K562 (cell line): ENCODE measurements around the gene RAB17. TPM values are rescaled to one million over a fixed set of nuclear protein-coding genes. Genes with fewer than 3 reads are reported as not detected.

Source experiments
- ATAC-seq: fragments of 200-7000 bp; cut with Tn5 transposase; 3 replicates; pipeline ENCODE4 v1.9.1; 2020; ENCODE audit warnings: moderate library complexity
- BruUV-seq: library from RNA; stranded (reverse); fragments of 400-500 nt; replicated peaks from 2 replicates; lab custom pipeline; 2021; lab: Mats Ljungman, UMichigan
- CTCF ChIA-PET: fragments of 300-600 bp; formaldehyde crosslinking; extraction: SDS; loops from one replicate; lab custom pipeline; 2021; ENCODE audit warnings: low intra/inter-chr PET ratio; lab: Yijun Ruan, JAX
- POLR2A ChIA-PET: fragments of 300-600, 350-650 bp; sonication (Branson Sonifier 250); formaldehyde crosslinking; extraction: SDS; loops from one replicate; lab custom pipeline; 2021; ENCODE audit warnings: antibody characterized with exemption, inconsistent platforms; lab: Yijun Ruan, JAX
- DNase-seq, 4 experiments: peaks; one replicate each; pipeline versions ENCODE4 v3.0.0 to v3.0.0-alpha.2; 2011 to 2018; ENCODE audit warnings: low spot score in 3 of 4, mixed read lengths in 3 of 4; ENCODE audit errors: extremely low read depth in 1 of 4
- FAIRE-seq: peaks from 2 replicates; lab custom pipeline; 2011; peaks lifted over from hg19 to GRCh38; lab: Jason Lieb, UNC
- H2AFZ ChIP-seq: 2 replicates; pipeline ENCODE4 v1.6.0; 2011; ENCODE audit warnings: low read depth, low read length, control low read depth, inconsistent platforms
- H3K27ac ChIP-seq: fragments of 200-600 bp; 3 replicates; pipeline ENCODE4 v1.8.0; 2011; ENCODE audit warnings: low read depth, mild to moderate bottlenecking, control low read depth, inconsistent platforms, low read length, moderate library complexity, mixed read lengths; ENCODE audit errors: extremely low read depth
- H3K27me3 ChIP-seq, 2 experiments: fragments of 300-600 bp in 1 of 2; 2 replicates in 1 of 2; 3 replicates in 1 of 2; pipeline versions ENCODE4 v1.6.0 to v1.8.0; 2011; ENCODE audit warnings: inconsistent platforms in 2 of 2, low read length in 2 of 2, mild to moderate bottlenecking in 1 of 2, mixed read lengths in 1 of 2, moderate library complexity in 1 of 2; ENCODE audit not compliant: control insufficient read depth in 2 of 2, insufficient read depth in 2 of 2
- H3K36me3 ChIP-seq: fragments of 300-600 bp; 3 replicates; pipeline ENCODE4 v1.8.0; 2011; ENCODE audit warnings: mild to moderate bottlenecking, low read length, inconsistent platforms; ENCODE audit not compliant: control insufficient read depth, insufficient read depth
- H3K4me1 ChIP-seq, 2 experiments: fragments of 200-600 bp in 1 of 2; replicated peaks in 1 of 2; 2 replicates in 1 of 2; 3 replicates in 1 of 2; pipeline versions ENCODE4 v1.5.1 to v1.8.0; 2011; ENCODE audit warnings: inconsistent platforms in 2 of 2, low read length in 2 of 2, mild to moderate bottlenecking in 1 of 2, mixed read lengths in 1 of 2, moderate library complexity in 1 of 2; ENCODE audit not compliant: control insufficient read depth in 2 of 2, insufficient read depth in 2 of 2
- H3K4me2 ChIP-seq: 2 replicates; pipeline ENCODE4 v1.6.1; 2011; ENCODE audit warnings: low read length, control low read depth, inconsistent platforms, mixed read lengths; ENCODE audit not compliant: insufficient read depth
- H3K4me3 ChIP-seq: fragments of 200-600 bp; sonication (generic), shearing (Covaris generic); 2 replicates; pipeline ENCODE4 v1.5.1; 2016; ENCODE audit warnings: control low read depth, inconsistent platforms
- H3K79me2 ChIP-seq: fragments of 200-600 bp; 3 replicates; pipeline ENCODE4 v1.8.0; 2011; ENCODE audit warnings: low read length, inconsistent platforms; ENCODE audit not compliant: control insufficient read depth, insufficient read depth
- H3K9ac ChIP-seq, 2 experiments: 2 replicates each; pipeline versions ENCODE4 v1.6.0 to v1.6.1; 2011; ENCODE audit warnings: low read depth in 2 of 2, low read length in 2 of 2, control low read depth in 1 of 2, inconsistent platforms in 1 of 2, mild to moderate bottlenecking in 1 of 2, mixed read lengths in 1 of 2; ENCODE audit not compliant: insufficient read depth in 1 of 2
- H3K9me1 ChIP-seq: one replicate; pipeline ENCODE4 v1.6.0; 2011; ENCODE audit warnings: inconsistent platforms, mild to moderate bottlenecking, low read length, moderate library complexity; ENCODE audit not compliant: control insufficient read depth, insufficient read depth
- H3K9me3 ChIP-seq: replicated peaks from 2 replicates; pipeline ENCODE4 v1.5.1; 2011; ENCODE audit warnings: low read depth, low read length, inconsistent platforms; ENCODE audit not compliant: control insufficient read depth, insufficient read depth
- H4K20me1 ChIP-seq: replicated peaks from 2 replicates; pipeline ENCODE4 v1.6.1; 2011; ENCODE audit warnings: low read length, inconsistent platforms, mixed read lengths; ENCODE audit not compliant: control insufficient read depth, insufficient read depth
- CBX5 ChIP-seq: IDR thresholded peaks from 2 replicates; pipeline ENCODE4 v1.6.1; 2014; ENCODE audit warnings: low read depth, borderline replicate concordance
- CEBPG ChIP-seq, 3 experiments: fragments of 200-800 bp in 1 of 3; sonication (Bioruptor generic) in 1 of 3; sonication (generic) in 1 of 3; formaldehyde crosslinking in 1 of 3; IDR thresholded peaks in 2 of 3; conservative IDR thresholded peaks in 1 of 3; 2 replicates each; pipeline versions ENCODE4 v1.6.1 to v1.8.0; 2016 to 2022; ENCODE audit warnings: missing compliant biosample characterization in 2 of 3, missing genetic modification characterization in 2 of 3, mild to moderate bottlenecking in 1 of 3, missing genetic modification reagents in 1 of 3
- COPS2 ChIP-seq: fragments of 450-650 bp; conservative IDR thresholded peaks from 2 replicates; pipeline ENCODE4 v1.6.1; 2016; ENCODE audit warnings: mild to moderate bottlenecking, moderate library complexity
- NEUROD1 ChIP-seq: fragments of 150-350 bp; IDR thresholded peaks from 2 replicates; pipeline ENCODE4 v1.6.1; 2014; ENCODE audit warnings: borderline replicate concordance, low read length, low read depth; ENCODE audit not compliant: partially characterized antibody
- RHOXF2B ChIP-seq: fragments of 250-450 bp; sonication (Bioruptor Pico); conservative IDR thresholded peaks from 2 replicates; pipeline ENCODE4 v1.5.1; 2021
- ZNF263 ChIP-seq: sonication (generic); formaldehyde crosslinking; IDR thresholded peaks from 2 replicates; pipeline ENCODE4 v1.8.0; 2022; ENCODE audit warnings: mild to moderate bottlenecking, missing genetic modification reagents, borderline replicate concordance
- ZSCAN29 ChIP-seq: fragments of 450-650 bp; IDR thresholded peaks from 2 replicates; pipeline ENCODE4 v1.6.1; 2017
- WGBS: fragments of 100-300 bp; shearing (Covaris generic); methylation state at CpG from one replicate; pipeline ENCODE4 v1.1.6; 2016; ENCODE audit warnings: low coverage, mixed read lengths; ENCODE audit not compliant: insufficient coverage; ENCODE audit errors: missing lambda C conversion rate; 5-methylcytosine and 5-hydroxymethylcytosine counted together
- in situ Hi-C: fragments of 300-500 bp; cut with MboI; formaldehyde crosslinking; loops from 4 replicates; pipeline ENCODE4 v1.15.0; 2018; ENCODE audit warnings: inconsistent platforms, mixed read lengths
- intact Hi-C: fragments of 100-400 bp; cut with micrococcal nuclease; formaldehyde crosslinking; loops from 2 replicates; pipeline ENCODE4 v1.14.2; 2022
- polyA plus RNA-seq, 8 experiments: library from polyadenylated mRNA; depleted of rRNA in 4 of 8; stranded (reverse) in 5 of 8; unstranded in 3 of 8; fragments of >200 nt; fragmentation: Nextera tagmentation in 2 of 8; fragmentation: Illumina TruSeq in 1 of 8; extraction: Ambion mirVana in 2 of 8; extraction: Trizol in 1 of 8; gene quantifications; 2 replicates each; pipeline versions ENCODE4 v1.2.1 to v1.2.3, GENCODE V29; 2011 to 2014; ENCODE audit warnings: inconsistent platforms in 1 of 8, missing spikeins in 1 of 8
- total RNA-seq, 7 experiments: library from RNA; depleted of rRNA in 6 of 7; stranded (reverse); fragments of >200 nt in 6 of 7; fragmentation: Illumina TruSeq in 2 of 7; extraction: Trizol in 2 of 7; gene quantifications; 2 replicates each; pipeline versions ENCODE4 v1.2.1 to v1.2.3, GENCODE V29; 2011 to 2021; ENCODE audit warnings: low replicate concordance in 1 of 7
- TF ChIP-seq, protein P1 (sequence below): fragments of 150-350 bp; IDR thresholded peaks from 2 replicates; pipeline ENCODE4 v1.6.1; 2014; ENCODE audit warnings: low read depth, mild to moderate bottlenecking, low read length, borderline replicate concordance

The RAB17 gene
- total and polyA plus RNA-seq, 9 of the 15 experiments (the other 6 are each of a cell fraction or from before 2014, with no cell fraction given) = 0.13 TPM; not detected in 8

DNA sequence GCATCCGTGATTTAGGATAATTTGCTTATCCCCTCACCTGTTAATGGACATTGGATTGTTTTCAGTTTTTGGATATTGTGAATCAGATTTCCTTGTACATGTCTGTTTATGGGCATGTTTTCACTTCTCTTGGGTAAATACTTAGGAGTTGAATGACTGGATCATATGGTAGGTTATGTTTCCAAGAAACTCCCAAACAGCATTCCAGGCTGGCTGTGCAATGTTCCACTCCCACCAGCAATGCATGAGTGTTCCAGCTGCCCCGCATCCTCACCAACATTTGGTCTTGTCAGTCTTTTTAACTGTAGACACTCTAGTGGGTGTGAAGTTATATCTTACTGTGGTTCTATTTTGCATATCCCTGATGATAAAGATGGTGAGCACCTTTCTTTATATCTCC, 27.9 kb upstream of the RAB17 start:
- Histone ChIP-seq H3K4me1 (no peaks in the 10 kb centered on the region), H3K9me3 (no peaks in the 10 kb centered on the region), H3K27ac (no peak overlapping the region), H3K36me3 (no peaks in the 10 kb centered on the region), H4K20me1 (no peaks in the 10 kb centered on the region), H3K79me2 (no peaks in the 10 kb centered on the region), H3K9me1 (no peaks in the 10 kb centered on the region), H3K9ac (no peak overlapping the region), H3K4me3 (no peak overlapping the region), H3K4me2 (no peak overlapping the region), H2AFZ (no peak overlapping the region), H3K27me3 (peaks cover 0 to 31% of the 10 kb centered on the region in 2 experiments; a peak in 3 of 5 replicates)
- no peak for FAIRE-seq
- ChIA-PET CTCF (no interaction called here), POLR2A (interaction anchor here (0.6 kb wide), 1 partner anchor 265 kb away, joined by 4 read pairs; no protein-coding TSS in a partner anchor)
- ATAC-seq = no peak
- intact Hi-C loops (no loop called here), in situ Hi-C loops (no loop called here)
- BruUV-seq = no TSS peak
- no peak for TF ChIP-seq CEBPG (CRISPR knock-in tag; IDR thresholded peaks at IDR 0.05)
- no peak for TF ChIP-seq CEBPG (tag; conservative IDR thresholded peaks at IDR 0.05 in 1 of 2, IDR thresholded peaks at IDR 0.05 in 1 of 2)
- no peak for TF ChIP-seq NEUROD1
- no peak for TF ChIP-seq COPS2
- TF ChIP-seq CBX5 = no peak
- TF ChIP-seq ZNF263 = no peak
- no peak for TF ChIP-seq ZSCAN29
- TF ChIP-seq, protein P1, sequence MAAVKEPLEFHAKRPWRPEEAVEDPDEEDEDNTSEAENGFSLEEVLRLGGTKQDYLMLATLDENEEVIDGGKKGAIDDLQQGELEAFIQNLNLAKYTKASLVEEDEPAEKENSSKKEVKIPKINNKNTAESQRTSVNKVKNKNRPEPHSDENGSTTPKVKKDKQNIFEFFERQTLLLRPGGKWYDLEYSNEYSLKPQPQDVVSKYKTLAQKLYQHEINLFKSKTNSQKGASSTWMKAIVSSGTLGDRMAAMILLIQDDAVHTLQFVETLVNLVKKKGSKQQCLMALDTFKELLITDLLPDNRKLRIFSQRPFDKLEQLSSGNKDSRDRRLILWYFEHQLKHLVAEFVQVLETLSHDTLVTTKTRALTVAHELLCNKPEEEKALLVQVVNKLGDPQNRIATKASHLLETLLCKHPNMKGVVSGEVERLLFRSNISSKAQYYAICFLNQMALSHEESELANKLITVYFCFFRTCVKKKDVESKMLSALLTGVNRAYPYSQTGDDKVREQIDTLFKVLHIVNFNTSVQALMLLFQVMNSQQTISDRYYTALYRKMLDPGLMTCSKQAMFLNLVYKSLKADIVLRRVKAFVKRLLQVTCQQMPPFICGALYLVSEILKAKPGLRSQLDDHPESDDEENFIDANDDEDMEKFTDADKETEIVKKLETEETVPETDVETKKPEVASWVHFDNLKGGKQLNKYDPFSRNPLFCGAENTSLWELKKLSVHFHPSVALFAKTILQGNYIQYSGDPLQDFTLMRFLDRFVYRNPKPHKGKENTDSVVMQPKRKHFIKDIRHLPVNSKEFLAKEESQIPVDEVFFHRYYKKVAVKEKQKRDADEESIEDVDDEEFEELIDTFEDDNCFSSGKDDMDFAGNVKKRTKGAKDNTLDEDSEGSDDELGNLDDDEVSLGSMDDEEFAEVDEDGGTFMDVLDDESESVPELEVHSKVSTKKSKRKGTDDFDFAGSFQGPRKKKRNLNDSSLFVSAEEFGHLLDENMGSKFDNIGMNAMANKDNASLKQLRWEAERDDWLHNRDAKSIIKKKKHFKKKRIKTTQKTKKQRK = no peak
- no peak for TF ChIP-seq RHOXF2B (CRISPR knock-in tag)
- DNase-seq = no peak
- 0% methylated on average over 2 of the region's 2 CpGs for WGBS
